Measurements from ENCODE around the gene ARID4B.

DNA sequence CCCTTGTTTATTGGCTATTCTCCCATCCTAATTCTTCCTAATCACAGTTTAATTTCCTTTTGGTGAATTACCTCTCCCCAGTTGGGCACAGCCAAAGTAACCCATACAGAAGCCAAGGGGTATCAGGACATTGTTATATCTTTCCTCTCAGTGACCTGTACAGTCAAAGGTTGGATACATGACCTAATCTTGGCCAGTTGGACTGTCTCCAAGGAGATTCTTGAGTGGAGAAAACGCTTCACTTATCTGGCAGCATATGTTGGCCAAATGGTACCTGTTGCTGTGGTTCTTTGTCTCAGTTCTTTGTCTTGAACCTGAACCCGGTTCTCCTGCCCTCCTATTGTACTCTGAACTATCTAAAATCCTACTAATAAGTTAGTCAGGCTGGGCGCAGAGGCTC is 23.9 kb upstream of the ARID4B start:
- TF ChIP-seq, protein P1, sequence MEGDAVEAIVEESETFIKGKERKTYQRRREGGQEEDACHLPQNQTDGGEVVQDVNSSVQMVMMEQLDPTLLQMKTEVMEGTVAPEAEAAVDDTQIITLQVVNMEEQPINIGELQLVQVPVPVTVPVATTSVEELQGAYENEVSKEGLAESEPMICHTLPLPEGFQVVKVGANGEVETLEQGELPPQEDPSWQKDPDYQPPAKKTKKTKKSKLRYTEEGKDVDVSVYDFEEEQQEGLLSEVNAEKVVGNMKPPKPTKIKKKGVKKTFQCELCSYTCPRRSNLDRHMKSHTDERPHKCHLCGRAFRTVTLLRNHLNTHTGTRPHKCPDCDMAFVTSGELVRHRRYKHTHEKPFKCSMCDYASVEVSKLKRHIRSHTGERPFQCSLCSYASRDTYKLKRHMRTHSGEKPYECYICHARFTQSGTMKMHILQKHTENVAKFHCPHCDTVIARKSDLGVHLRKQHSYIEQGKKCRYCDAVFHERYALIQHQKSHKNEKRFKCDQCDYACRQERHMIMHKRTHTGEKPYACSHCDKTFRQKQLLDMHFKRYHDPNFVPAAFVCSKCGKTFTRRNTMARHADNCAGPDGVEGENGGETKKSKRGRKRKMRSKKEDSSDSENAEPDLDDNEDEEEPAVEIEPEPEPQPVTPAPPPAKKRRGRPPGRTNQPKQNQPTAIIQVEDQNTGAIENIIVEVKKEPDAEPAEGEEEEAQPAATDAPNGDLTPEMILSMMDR (IDR thresholded peaks at IDR 0.05), result no peak
- no peak for TF ChIP-seq POLR2A (IDR thresholded peaks at IDR 0.05)
